T-helper 2 cell treated with Interferon-gamma antibody and Interleukin-4, amounts not matched to agents 100 ng/mL and 5 ng/mL, for 36 hours (primary cell): ENCODE data around the gene ADPRS. TPM values are rescaled to one million over a fixed set of nuclear protein-coding genes. Genes with fewer than 3 reads are reported as not detected.

Experiments
- intact Hi-C: fragments of 100-400 bp; cut with micrococcal nuclease; formaldehyde crosslinking; loops from one replicate; pipeline ENCODE4 v1.15.1; 2023
- total RNA-seq: library from RNA; stranded (reverse); gene quantifications from 2 replicates; pipeline ENCODE4 v1.2.3, GENCODE V29; 2022

ADPRS gene
- total RNA-seq, 1 donor from 2014 or later, result 22.5 TPM

- intact Hi-C loops, result no loop called here
Observed at GRCh38 chr1:36128905-36129206, 40.2 kb downstream of the ADPRS start.

- intact Hi-C loops, result no loop called here
Observed at GRCh38 chr1:36132029-36132428, 43.3 kb downstream of the ADPRS start.

GRCh38 chr1:36133484-36133883, 44.8 kb downstream of the ADPRS start:
- intact Hi-C loops, result no loop called here

- intact Hi-C loops, result loop anchor here (1.0 kb wide), 1 partner anchor 35 kb away; no protein-coding TSS in a partner anchor
Observed at GRCh38 chr1:36134031-36134430, 45.3 kb downstream of the ADPRS start.

- intact Hi-C loops, result loop anchor here (1.0 kb wide), 1 partner anchor 35 kb away; no protein-coding TSS in a partner anchor
Observed at GRCh38 chr1:36134505-36135329, 46.0 kb downstream of the ADPRS start.

- intact Hi-C loops, result no loop called here
Observed at GRCh38 chr1:36135330-36135667, 46.6 kb downstream of the ADPRS start.

- intact Hi-C loops, result no loop called here
Observed at GRCh38 chr1:36135796-36136195, 47.1 kb downstream of the ADPRS start.

- intact Hi-C loops, result no loop called here
Observed at GRCh38 chr1:36136535-36136934, 47.8 kb downstream of the ADPRS start.

- intact Hi-C loops, result no loop called here
Observed at GRCh38 chr1:36137226-36137625, 48.5 kb downstream of the ADPRS start.

- intact Hi-C loops, result no loop called here
Observed at GRCh38 chr1:36137776-36138175, 49.1 kb downstream of the ADPRS start.

GRCh38 chr1:36139521-36139920, 50.8 kb downstream of the ADPRS start:
- intact Hi-C loops, result no loop called here

GRCh38 chr1:36142121-36142520, 53.4 kb downstream of the ADPRS start:
- intact Hi-C loops, result loop anchor here (10.0 kb wide), 1 partner anchor 1873 kb away; the partner anchor contains the start of gene UTP11

GRCh38 chr1:36143424-36143823, 54.7 kb downstream of the ADPRS start:
- intact Hi-C loops, result loop anchor here (10.0 kb wide), 1 partner anchor 1871 kb away; the partner anchor contains the start of gene UTP11

Other genes starting within 250 kb of the ADPRS start
- 23.2 and 23.9 TPM in 2 replicates for gene AGO1, start 205.7 kb upstream of the ADPRS start, total RNA-seq
- 24.7 and 27.6 TPM in 2 replicates for gene AGO3, start 157.8 kb upstream of the ADPRS start, total RNA-seq
- not detected in 2 replicates for gene TEKT2, start 4.8 kb upstream of the ADPRS start, total RNA-seq
- not detected in 2 replicates for gene COL8A2, start 36.3 kb downstream of the ADPRS start, total RNA-seq
- gene TRAPPC3, start 60.6 kb downstream of the ADPRS start, total RNA-seq, result 61.7 and 63.6 TPM in 2 replicates
- gene MAP7D1, start 67.3 kb downstream of the ADPRS start, total RNA-seq, result 212 TPM in 2 replicates
- gene THRAP3, start 135.6 kb downstream of the ADPRS start, total RNA-seq, result 147 and 152 TPM in 2 replicates
- 6.7 and 7.6 TPM in 2 replicates for gene SH3D21, start 217.5 kb downstream of the ADPRS start, total RNA-seq
- 8.3 and 9.0 TPM in 2 replicates for gene EVA1B, start 234.8 kb downstream of the ADPRS start, total RNA-seq